ENCODE data around the gene APH1B.

Gene APH1B

GRCh38 chr15:63331456-63331855 is 54.1 kb downstream of the APH1B start:
- Histone ChIP-seq H3K9ac (ENCODE audit: insufficient read length, low read depth) (no peak overlapping the region), H3K36me3 (ENCODE audit: insufficient read depth, insufficient read length, low read length) (no peaks in the 10 kb centered on the region), H3K4me1 (ENCODE audit: insufficient read depth, insufficient read length) (peaks cover 7% of the 10 kb centered on the region), H3K27me3 (ENCODE audit: insufficient read depth, insufficient read length) (no peaks in the 10 kb centered on the region), H3K9me3 (ENCODE audit: insufficient read depth, low read length) (no peaks in the 10 kb centered on the region), H3K4me3 (ENCODE audit: insufficient read length, low read depth) (no peak overlapping the region)
- no peak for DNase-seq (ENCODE audit: low read depth, low spot score)
- TF ChIP-seq SUZ12 (IDR thresholded peaks at IDR 0.05; ENCODE audit: extremely low read depth, insufficient read depth, insufficient read length) (no peak), ZNF274 (IDR thresholded peaks at IDR 0.05; ENCODE audit: low read depth, low read length) (no peak), YY1 (IDR thresholded peaks at IDR 0.05; ENCODE audit: insufficient read depth, insufficient read length) (no peak)

- TF ChIP-seq YY1 (IDR thresholded peaks at IDR 0.05; ENCODE audit: insufficient read depth, insufficient read length) (no peak), ZNF274 (IDR thresholded peaks at IDR 0.05; ENCODE audit: low read depth, low read length) (no peak), SUZ12 (IDR thresholded peaks at IDR 0.05; ENCODE audit: extremely low read depth, insufficient read depth, insufficient read length) (no peak)
- no peak overlapping the region for H3K9ac ChIP-seq (ENCODE audit: insufficient read length, low read depth)
- no peak for DNase-seq (ENCODE audit: low read depth, low spot score)
- H3K4me1 ChIP-seq (ENCODE audit: insufficient read depth, insufficient read length) = peaks cover 7% of the 10 kb centered on the region
- no peaks in the 10 kb centered on the region for H3K36me3 ChIP-seq (ENCODE audit: insufficient read depth, insufficient read length, low read length)
- no peak overlapping the region for H3K4me3 ChIP-seq (ENCODE audit: insufficient read length, low read depth)
- no peaks in the 10 kb centered on the region for H3K9me3 ChIP-seq (ENCODE audit: insufficient read depth, low read length)
- H3K27me3 ChIP-seq (ENCODE audit: insufficient read depth, insufficient read length) = no peaks in the 10 kb centered on the region
Measured at GRCh38 chr15:63332367-63333124, 55.1 kb downstream of the APH1B start.

GRCh38 chr15:63334821-63335220 is 57.4 kb downstream of the APH1B start:
- Histone ChIP-seq H3K4me1 (ENCODE audit: insufficient read depth, insufficient read length) (peaks cover 15% of the 10 kb centered on the region), H3K27me3 (ENCODE audit: insufficient read depth, insufficient read length) (no peaks in the 10 kb centered on the region), H3K36me3 (ENCODE audit: insufficient read depth, insufficient read length, low read length) (no peaks in the 10 kb centered on the region), H3K9ac (ENCODE audit: insufficient read length, low read depth) (no peak overlapping the region), H3K9me3 (ENCODE audit: insufficient read depth, low read length) (no peaks in the 10 kb centered on the region), H3K4me3 (ENCODE audit: insufficient read length, low read depth) (no peak overlapping the region)
- no peak for TF ChIP-seq SUZ12 (IDR thresholded peaks at IDR 0.05; ENCODE audit: extremely low read depth, insufficient read depth, insufficient read length)
- no peak for TF ChIP-seq ZNF274 (IDR thresholded peaks at IDR 0.05; ENCODE audit: low read depth, low read length)
- TF ChIP-seq YY1 (IDR thresholded peaks at IDR 0.05; ENCODE audit: insufficient read depth, insufficient read length) = no peak
- no peak for DNase-seq (ENCODE audit: low read depth, low spot score)

- H3K36me3 ChIP-seq (ENCODE audit: insufficient read depth, insufficient read length, low read length) = no peaks in the 10 kb centered on the region
- TF ChIP-seq ZNF274 (IDR thresholded peaks at IDR 0.05; ENCODE audit: low read depth, low read length) (no peak), SUZ12 (IDR thresholded peaks at IDR 0.05; ENCODE audit: extremely low read depth, insufficient read depth, insufficient read length) (no peak), YY1 (IDR thresholded peaks at IDR 0.05; ENCODE audit: insufficient read depth, insufficient read length) (no peak)
- peaks cover 21% of the 10 kb centered on the region for H3K4me1 ChIP-seq (ENCODE audit: insufficient read depth, insufficient read length)
- no peaks in the 10 kb centered on the region for H3K27me3 ChIP-seq (ENCODE audit: insufficient read depth, insufficient read length)
- no peak overlapping the region for H3K9ac ChIP-seq (ENCODE audit: insufficient read length, low read depth)
- H3K4me3 ChIP-seq (ENCODE audit: insufficient read length, low read depth) = no peak overlapping the region
- H3K9me3 ChIP-seq (ENCODE audit: insufficient read depth, low read length) = no peaks in the 10 kb centered on the region
- DNase-seq (ENCODE audit: low read depth, low spot score) = no peak
Measured at GRCh38 chr15:63335543-63336240, 58.3 kb downstream of the APH1B start.

- Histone ChIP-seq H3K9me3 (ENCODE audit: insufficient read depth, low read length) (no peaks in the 10 kb centered on the region), H3K4me3 (ENCODE audit: insufficient read length, low read depth) (no peak overlapping the region), H3K27me3 (ENCODE audit: insufficient read depth, insufficient read length) (no peaks in the 10 kb centered on the region), H3K36me3 (ENCODE audit: insufficient read depth, insufficient read length, low read length) (no peaks in the 10 kb centered on the region), H3K4me1 (ENCODE audit: insufficient read depth, insufficient read length) (peaks cover 23% of the 10 kb centered on the region), H3K9ac (ENCODE audit: insufficient read length, low read depth) (no peak overlapping the region)
- no peak for TF ChIP-seq ZNF274 (IDR thresholded peaks at IDR 0.05; ENCODE audit: low read depth, low read length)
- no peak for DNase-seq (ENCODE audit: low read depth, low spot score)
Measured at GRCh38 chr15:63337046-63337445, 59.6 kb downstream of the APH1B start.

GRCh38 chr15:63338170-63338569 is 60.8 kb downstream of the APH1B start:
- Histone ChIP-seq H3K9ac (ENCODE audit: insufficient read length, low read depth) (no peak overlapping the region), H3K36me3 (ENCODE audit: insufficient read depth, insufficient read length, low read length) (no peaks in the 10 kb centered on the region), H3K4me3 (ENCODE audit: insufficient read length, low read depth) (no peak overlapping the region), H3K27me3 (ENCODE audit: insufficient read depth, insufficient read length) (no peaks in the 10 kb centered on the region), H3K9me3 (ENCODE audit: insufficient read depth, low read length) (no peaks in the 10 kb centered on the region), H3K4me1 (ENCODE audit: insufficient read depth, insufficient read length) (peaks cover 23% of the 10 kb centered on the region)
- DNase-seq (ENCODE audit: low read depth, low spot score) = no peak
- TF ChIP-seq ZNF274 (IDR thresholded peaks at IDR 0.05; ENCODE audit: low read depth, low read length) = no peak
- TF ChIP-seq SUZ12 (IDR thresholded peaks at IDR 0.05; ENCODE audit: extremely low read depth, insufficient read depth, insufficient read length) = no peak
- TF ChIP-seq YY1 (IDR thresholded peaks at IDR 0.05; ENCODE audit: insufficient read depth, insufficient read length) = no peak

GRCh38 chr15:63339006-63339766 is 61.8 kb downstream of the APH1B start:
- H3K27me3 ChIP-seq (ENCODE audit: insufficient read depth, insufficient read length) = no peaks in the 10 kb centered on the region
- no peak for DNase-seq (ENCODE audit: low read depth, low spot score)

More at GRCh38 chr15:63339006-63339766, 61.8 kb downstream of the APH1B start:
- Histone ChIP-seq H3K4me1 (ENCODE audit: insufficient read depth, insufficient read length) (peaks cover 23% of the 10 kb centered on the region), H3K36me3 (ENCODE audit: insufficient read depth, insufficient read length, low read length) (no peaks in the 10 kb centered on the region), H3K9ac (ENCODE audit: insufficient read length, low read depth) (no peak overlapping the region), H3K9me3 (ENCODE audit: insufficient read depth, low read length) (no peaks in the 10 kb centered on the region), H3K4me3 (ENCODE audit: insufficient read length, low read depth) (no peak overlapping the region)
- no peak for TF ChIP-seq YY1 (IDR thresholded peaks at IDR 0.05; ENCODE audit: insufficient read depth, insufficient read length)
- TF ChIP-seq SUZ12 (IDR thresholded peaks at IDR 0.05; ENCODE audit: extremely low read depth, insufficient read depth, insufficient read length) = no peak
- TF ChIP-seq ZNF274 (IDR thresholded peaks at IDR 0.05; ENCODE audit: low read depth, low read length) = no peak
